K562 (cell line): ENCODE results near the gene RAB31. TPM values are rescaled to one million over a fixed set of nuclear protein-coding genes. Genes with fewer than 3 reads are reported as not detected.

Experiments
- ATAC-seq: fragments of 200-7000 bp; cut with Tn5 transposase; 3 replicates; pipeline ENCODE4 v1.9.1; 2020; ENCODE audit warnings: moderate library complexity
- BruUV-seq: library from RNA; stranded (reverse); fragments of 400-500 nt; replicated peaks from 2 replicates; lab custom pipeline; 2021; lab: Mats Ljungman, UMichigan
- CTCF ChIA-PET: fragments of 300-600 bp; formaldehyde crosslinking; extraction: SDS; loops from one replicate; lab custom pipeline; 2021; ENCODE audit warnings: low intra/inter-chr PET ratio; lab: Yijun Ruan, JAX
- POLR2A ChIA-PET: fragments of 300-600, 350-650 bp; sonication (Branson Sonifier 250); formaldehyde crosslinking; extraction: SDS; loops from one replicate; lab custom pipeline; 2021; ENCODE audit warnings: antibody characterized with exemption, inconsistent platforms; lab: Yijun Ruan, JAX
- DNase-seq, 4 experiments: peaks; one replicate each; pipeline versions ENCODE4 v3.0.0 to v3.0.0-alpha.2; 2011 to 2018; ENCODE audit warnings: low spot score in 3 of 4, mixed read lengths in 3 of 4; ENCODE audit errors: extremely low read depth in 1 of 4
- FAIRE-seq: peaks from 2 replicates; lab custom pipeline; 2011; peaks lifted over from hg19 to GRCh38; lab: Jason Lieb, UNC
- H2AFZ ChIP-seq: 2 replicates; pipeline ENCODE4 v1.6.0; 2011; ENCODE audit warnings: low read depth, low read length, control low read depth, inconsistent platforms
- H3K27ac ChIP-seq: fragments of 200-600 bp; 3 replicates; pipeline ENCODE4 v1.8.0; 2011; ENCODE audit warnings: low read depth, mild to moderate bottlenecking, control low read depth, inconsistent platforms, low read length, moderate library complexity, mixed read lengths; ENCODE audit errors: extremely low read depth
- H3K27me3 ChIP-seq, 2 experiments: fragments of 300-600 bp in 1 of 2; 2 replicates in 1 of 2; 3 replicates in 1 of 2; pipeline versions ENCODE4 v1.6.0 to v1.8.0; 2011; ENCODE audit warnings: inconsistent platforms in 2 of 2, low read length in 2 of 2, mild to moderate bottlenecking in 1 of 2, mixed read lengths in 1 of 2, moderate library complexity in 1 of 2; ENCODE audit not compliant: control insufficient read depth in 2 of 2, insufficient read depth in 2 of 2
- H3K36me3 ChIP-seq: fragments of 300-600 bp; 3 replicates; pipeline ENCODE4 v1.8.0; 2011; ENCODE audit warnings: mild to moderate bottlenecking, low read length, inconsistent platforms; ENCODE audit not compliant: control insufficient read depth, insufficient read depth
- H3K4me1 ChIP-seq, 2 experiments: fragments of 200-600 bp in 1 of 2; replicated peaks in 1 of 2; 2 replicates in 1 of 2; 3 replicates in 1 of 2; pipeline versions ENCODE4 v1.5.1 to v1.8.0; 2011; ENCODE audit warnings: inconsistent platforms in 2 of 2, low read length in 2 of 2, mild to moderate bottlenecking in 1 of 2, mixed read lengths in 1 of 2, moderate library complexity in 1 of 2; ENCODE audit not compliant: control insufficient read depth in 2 of 2, insufficient read depth in 2 of 2
- H3K4me2 ChIP-seq: 2 replicates; pipeline ENCODE4 v1.6.1; 2011; ENCODE audit warnings: low read length, control low read depth, inconsistent platforms, mixed read lengths; ENCODE audit not compliant: insufficient read depth
- H3K4me3 ChIP-seq: fragments of 200-600 bp; sonication (generic), shearing (Covaris generic); 2 replicates; pipeline ENCODE4 v1.5.1; 2016; ENCODE audit warnings: control low read depth, inconsistent platforms
- H3K79me2 ChIP-seq: fragments of 200-600 bp; 3 replicates; pipeline ENCODE4 v1.8.0; 2011; ENCODE audit warnings: low read length, inconsistent platforms; ENCODE audit not compliant: control insufficient read depth, insufficient read depth
- H3K9ac ChIP-seq, 2 experiments: 2 replicates each; pipeline versions ENCODE4 v1.6.0 to v1.6.1; 2011; ENCODE audit warnings: low read depth in 2 of 2, low read length in 2 of 2, control low read depth in 1 of 2, inconsistent platforms in 1 of 2, mild to moderate bottlenecking in 1 of 2, mixed read lengths in 1 of 2; ENCODE audit not compliant: insufficient read depth in 1 of 2
- H3K9me1 ChIP-seq: one replicate; pipeline ENCODE4 v1.6.0; 2011; ENCODE audit warnings: inconsistent platforms, mild to moderate bottlenecking, low read length, moderate library complexity; ENCODE audit not compliant: control insufficient read depth, insufficient read depth
- H3K9me3 ChIP-seq: replicated peaks from 2 replicates; pipeline ENCODE4 v1.5.1; 2011; ENCODE audit warnings: low read depth, low read length, inconsistent platforms; ENCODE audit not compliant: control insufficient read depth, insufficient read depth
- H4K20me1 ChIP-seq: replicated peaks from 2 replicates; pipeline ENCODE4 v1.6.1; 2011; ENCODE audit warnings: low read length, inconsistent platforms, mixed read lengths; ENCODE audit not compliant: control insufficient read depth, insufficient read depth
- SREBF1 ChIP-seq: fragments of 150-350 bp; IDR thresholded peaks from 2 replicates; pipeline ENCODE4 v1.6.1; 2014; ENCODE audit warnings: antibody characterized with exemption, low read depth, low read length, borderline replicate concordance
- ZBTB40 ChIP-seq, 2 experiments: fragments of 450-650 bp in 1 of 2; sonication (generic) in 1 of 2; formaldehyde crosslinking in 1 of 2; IDR thresholded peaks; 2 replicates each; pipeline versions ENCODE4 v1.7.1 to v1.9.0; 2016 to 2022; ENCODE audit warnings: inconsistent platforms in 1 of 2, mild to moderate bottlenecking in 1 of 2, missing genetic modification reagents in 1 of 2
- WGBS: fragments of 100-300 bp; shearing (Covaris generic); methylation state at CpG from one replicate; pipeline ENCODE4 v1.1.6; 2016; ENCODE audit warnings: low coverage, mixed read lengths; ENCODE audit not compliant: insufficient coverage; ENCODE audit errors: missing lambda C conversion rate; 5-methylcytosine and 5-hydroxymethylcytosine counted together
- in situ Hi-C: fragments of 300-500 bp; cut with MboI; formaldehyde crosslinking; loops from 4 replicates; pipeline ENCODE4 v1.15.0; 2018; ENCODE audit warnings: inconsistent platforms, mixed read lengths
- intact Hi-C: fragments of 100-400 bp; cut with micrococcal nuclease; formaldehyde crosslinking; loops from 2 replicates; pipeline ENCODE4 v1.14.2; 2022
- polyA plus RNA-seq, 8 experiments: library from polyadenylated mRNA; depleted of rRNA in 4 of 8; stranded (reverse) in 5 of 8; unstranded in 3 of 8; fragments of >200 nt; fragmentation: Nextera tagmentation in 2 of 8; fragmentation: Illumina TruSeq in 1 of 8; extraction: Ambion mirVana in 2 of 8; extraction: Trizol in 1 of 8; gene quantifications; 2 replicates each; pipeline versions ENCODE4 v1.2.1 to v1.2.3, GENCODE V29; 2011 to 2014; ENCODE audit warnings: inconsistent platforms in 1 of 8, missing spikeins in 1 of 8
- total RNA-seq, 7 experiments: library from RNA; depleted of rRNA in 6 of 7; stranded (reverse); fragments of >200 nt in 6 of 7; fragmentation: Illumina TruSeq in 2 of 7; extraction: Trizol in 2 of 7; gene quantifications; 2 replicates each; pipeline versions ENCODE4 v1.2.1 to v1.2.3, GENCODE V29; 2011 to 2021; ENCODE audit warnings: low replicate concordance in 1 of 7

The RAB31 gene
- total and polyA plus RNA-seq, 9 of the 15 experiments (the other 6 are each of a cell fraction or from before 2014, with no cell fraction given) = 20.7 to 70.4 (median 41.3) TPM

GRCh38 chr18:9669016-9669415 lies 39.1 kb upstream of the RAB31 start:
- no peaks in the 10 kb centered on the region for H3K9me1 ChIP-seq
- peaks cover 0 to 8% of the 10 kb centered on the region in 2 experiments; a peak in 2 of 5 replicates for H3K4me1 ChIP-seq
- FAIRE-seq (no peak), DNase-seq (no peak), ATAC-seq (0 out of 3 replicates have a peak, but pooled peaks have one; percentile 23)
- in situ Hi-C loops (no loop called here), intact Hi-C loops (no loop called here)
- WGBS = 80% methylated on average over 3 of the region's 3 CpGs
- no peak overlapping the region for H3K9ac ChIP-seq
- peak overlapping the region; percentile 64 for H2AFZ ChIP-seq
- H3K9me3 ChIP-seq = no peaks in the 10 kb centered on the region
- no peaks in the 10 kb centered on the region for H3K79me2 ChIP-seq
- no TSS peak for BruUV-seq
- no peak overlapping the region for H3K4me2 ChIP-seq
- H3K27me3 ChIP-seq = no peaks in the 10 kb centered on the region
- no peaks in the 10 kb centered on the region for H4K20me1 ChIP-seq
- no peak overlapping the region for H3K27ac ChIP-seq
- no peak overlapping the region for H3K4me3 ChIP-seq
- H3K36me3 ChIP-seq = no peaks in the 10 kb centered on the region
- TF ChIP-seq ZBTB40 (IDR thresholded peaks at IDR 0.05) (peak; percentile 47; the same call in 1 of the 2 replicates), ZBTB40 (CRISPR knock-in tag; IDR thresholded peaks at IDR 0.05) (no peak), SREBF1 (no peak)
- POLR2A ChIA-PET = interaction anchor here (0.6 to 1.5 kb wide), 2 partner anchors 15 to 28 kb away, joined by 4 read pairs; no protein-coding TSS in a partner anchor
- CTCF ChIA-PET = no interaction called here
